DOHH2 (cell line): Measurements from ENCODE around the gene AKNA.

ENCODE experiments used
- H3F3A ChIP-seq: fragments of 200-600 bp; sonication (generic), shearing (Covaris generic); 2 replicates; pipeline ENCODE4 v1.6.0; 2016; ENCODE audit warnings: antibody characterized with exemption, mild to moderate bottlenecking; ENCODE audit not compliant: control insufficient read depth, insufficient read depth
- H3K27ac ChIP-seq: fragments of 200-600 bp; sonication (generic); 2 replicates; pipeline ENCODE4 v1.5.1; 2014; ENCODE audit warnings: low read depth, mild to moderate bottlenecking, low read length, moderate library complexity
- H3K27me3 ChIP-seq: fragments of 200-600 bp; sonication (generic); 2 replicates; pipeline ENCODE4 v1.6.1; 2014; ENCODE audit warnings: mild to moderate bottlenecking, low read length, mixed read lengths; ENCODE audit not compliant: control insufficient read depth
- H3K36me3 ChIP-seq: fragments of 200-600 bp; sonication (generic); 2 replicates; pipeline ENCODE4 v1.6.1; 2014; ENCODE audit warnings: mild to moderate bottlenecking, low read length, moderate library complexity, mixed read lengths; ENCODE audit not compliant: control insufficient read depth
- H3K4me1 ChIP-seq: fragments of 200-600 bp; sonication (generic); 2 replicates; pipeline ENCODE4 v1.6.1; 2014; ENCODE audit warnings: mild to moderate bottlenecking, low read length, mixed read lengths; ENCODE audit not compliant: control insufficient read depth
- H3K4me2 ChIP-seq: fragments of 200-600 bp; sonication (generic); 2 replicates; pipeline ENCODE4 v1.6.0; 2014; ENCODE audit warnings: mild to moderate bottlenecking, low read length, moderate library complexity
- H3K4me3 ChIP-seq: fragments of 200-600 bp; sonication (generic); 2 replicates; pipeline ENCODE4 v1.5.1; 2014; ENCODE audit warnings: mild to moderate bottlenecking, low read length, mixed read lengths
- H3K79me2 ChIP-seq: fragments of 200-600 bp; sonication (generic); 2 replicates; pipeline ENCODE4 v1.6.1; 2014; ENCODE audit warnings: mild to moderate bottlenecking, low read length, mixed read lengths; ENCODE audit not compliant: control insufficient read depth
- H3K9me2 ChIP-seq: fragments of 200-600 bp; sonication (generic); replicated peaks from 2 replicates; pipeline ENCODE4 v1.6.1; 2014; ENCODE audit warnings: mild to moderate bottlenecking, low read length, mixed read lengths; ENCODE audit not compliant: control insufficient read depth
- H3K9me3 ChIP-seq: fragments of 200-600 bp; sonication (generic); 2 replicates; pipeline ENCODE4 v1.6.1; 2014; ENCODE audit warnings: antibody characterized with exemption, low read length, mixed read lengths; ENCODE audit not compliant: control insufficient read depth, insufficient read depth
- H4K20me1 ChIP-seq: fragments of 200-600 bp; sonication (generic); 2 replicates; pipeline ENCODE4 v1.6.0; 2014; ENCODE audit warnings: low read depth, mild to moderate bottlenecking, antibody characterized with exemption, low read length, moderate library complexity; ENCODE audit not compliant: control insufficient read depth, insufficient read depth
- EZH2phosphoT487 ChIP-seq: fragments of 200-600 bp; sonication (generic); IDR thresholded peaks from 2 replicates; pipeline ENCODE4 v1.6.1; 2017; ENCODE audit warnings: borderline replicate concordance, mild to moderate bottlenecking, antibody characterized with exemption, low read length, moderate library complexity, mixed read lengths
- TF ChIP-seq, protein P1 (sequence below): fragments of 200-600 bp; sonication (generic); IDR thresholded peaks from one replicate; pipeline ENCODE4 v1.5.1; 2014; ENCODE audit warnings: antibody characterized with exemption, mild to moderate bottlenecking, low read depth, low read length; ENCODE audit not compliant: poor library complexity, severe bottlenecking

The AKNA gene

DNA sequence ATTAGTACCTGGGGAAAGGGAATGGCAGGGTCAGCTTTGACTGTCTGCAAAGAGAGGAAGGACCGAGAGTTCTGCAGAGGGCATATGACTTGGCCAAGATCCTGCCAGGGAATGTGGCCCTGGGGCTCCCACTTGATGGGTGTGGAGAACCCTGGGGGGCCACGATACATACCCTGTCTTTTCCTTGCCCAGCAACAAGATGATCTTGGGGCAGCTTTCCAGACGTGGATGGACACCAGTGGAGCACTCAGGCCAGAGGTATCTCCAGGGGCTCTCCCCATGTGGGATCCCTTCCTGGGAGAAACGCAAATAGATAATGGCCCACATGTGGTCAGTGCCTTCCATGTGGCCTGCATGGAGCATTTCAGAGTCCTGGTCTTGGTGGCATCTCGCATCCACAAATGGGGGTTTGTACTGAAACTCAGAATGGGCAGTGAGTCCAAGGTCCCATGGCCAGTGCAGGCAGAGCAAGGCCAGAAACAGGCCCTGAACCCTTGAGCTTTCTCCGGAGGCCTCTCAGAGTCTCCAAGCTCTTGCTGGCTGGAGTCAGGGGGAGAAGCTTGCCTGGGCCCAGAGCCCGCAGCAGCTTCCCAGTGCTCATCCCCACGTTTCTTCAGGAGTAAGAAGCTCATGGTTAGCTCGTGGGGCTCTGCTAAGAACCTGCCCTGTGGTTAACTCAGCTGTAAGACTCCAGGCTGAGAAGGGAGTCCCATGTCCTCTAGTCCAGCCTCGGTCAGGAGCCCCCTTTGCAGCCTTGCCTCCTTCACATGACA lies 83.2 kb downstream of the AKNA start:
- Histone ChIP-seq H3K27me3 (no peaks in the 10 kb centered on the region), H3K36me3 (no peaks in the 10 kb centered on the region), H3K79me2 (no peaks in the 10 kb centered on the region), H3K9me2 (no peaks in the 10 kb centered on the region), H3K4me1 (peaks cover 5% of the 10 kb centered on the region), H3F3A (no peaks in the 10 kb centered on the region), H3K4me3 (no peak overlapping the region), H3K9me3 (no peaks in the 10 kb centered on the region), H3K4me2 (no peak overlapping the region), H3K27ac (no peak overlapping the region), H4K20me1 (no peaks in the 10 kb centered on the region)
- TF ChIP-seq EZH2phosphoT487, result no peak

DNA sequence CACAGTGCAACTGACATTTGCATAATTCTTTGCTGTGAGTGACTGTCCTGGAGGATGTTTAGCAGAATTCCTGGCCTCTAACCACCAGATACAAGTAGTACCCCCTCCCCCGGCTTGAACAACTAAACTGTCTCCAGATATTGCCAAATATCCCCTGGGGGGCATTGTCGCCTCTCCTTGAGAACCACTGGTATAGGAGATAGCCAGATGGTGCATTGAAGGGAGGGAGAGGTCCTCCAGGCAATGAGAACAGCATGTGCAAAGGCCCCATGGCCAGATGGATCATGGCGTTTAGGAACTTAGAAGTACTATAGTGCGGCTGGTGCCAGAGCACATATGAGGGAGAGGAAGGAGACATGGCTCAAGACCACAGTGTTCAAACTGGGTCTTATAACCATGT lies 83.8 kb downstream of the AKNA start:
- no peaks in the 10 kb centered on the region for H3F3A ChIP-seq
- H3K9me3 ChIP-seq, result no peaks in the 10 kb centered on the region
- no peaks in the 10 kb centered on the region for H4K20me1 ChIP-seq
- H3K4me2 ChIP-seq, result no peak overlapping the region
- no peak for TF ChIP-seq EZH2phosphoT487
- TF ChIP-seq, protein P1, sequence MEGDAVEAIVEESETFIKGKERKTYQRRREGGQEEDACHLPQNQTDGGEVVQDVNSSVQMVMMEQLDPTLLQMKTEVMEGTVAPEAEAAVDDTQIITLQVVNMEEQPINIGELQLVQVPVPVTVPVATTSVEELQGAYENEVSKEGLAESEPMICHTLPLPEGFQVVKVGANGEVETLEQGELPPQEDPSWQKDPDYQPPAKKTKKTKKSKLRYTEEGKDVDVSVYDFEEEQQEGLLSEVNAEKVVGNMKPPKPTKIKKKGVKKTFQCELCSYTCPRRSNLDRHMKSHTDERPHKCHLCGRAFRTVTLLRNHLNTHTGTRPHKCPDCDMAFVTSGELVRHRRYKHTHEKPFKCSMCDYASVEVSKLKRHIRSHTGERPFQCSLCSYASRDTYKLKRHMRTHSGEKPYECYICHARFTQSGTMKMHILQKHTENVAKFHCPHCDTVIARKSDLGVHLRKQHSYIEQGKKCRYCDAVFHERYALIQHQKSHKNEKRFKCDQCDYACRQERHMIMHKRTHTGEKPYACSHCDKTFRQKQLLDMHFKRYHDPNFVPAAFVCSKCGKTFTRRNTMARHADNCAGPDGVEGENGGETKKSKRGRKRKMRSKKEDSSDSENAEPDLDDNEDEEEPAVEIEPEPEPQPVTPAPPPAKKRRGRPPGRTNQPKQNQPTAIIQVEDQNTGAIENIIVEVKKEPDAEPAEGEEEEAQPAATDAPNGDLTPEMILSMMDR, result no peak
- H3K27ac ChIP-seq, result no peak overlapping the region
- H3K27me3 ChIP-seq, result no peaks in the 10 kb centered on the region
- H3K9me2 ChIP-seq, result no peaks in the 10 kb centered on the region
- no peaks in the 10 kb centered on the region for H3K36me3 ChIP-seq
- H3K4me3 ChIP-seq, result no peak overlapping the region
- no peaks in the 10 kb centered on the region for H3K79me2 ChIP-seq
- H3K4me1 ChIP-seq, result peaks cover 5% of the 10 kb centered on the region

DNA sequence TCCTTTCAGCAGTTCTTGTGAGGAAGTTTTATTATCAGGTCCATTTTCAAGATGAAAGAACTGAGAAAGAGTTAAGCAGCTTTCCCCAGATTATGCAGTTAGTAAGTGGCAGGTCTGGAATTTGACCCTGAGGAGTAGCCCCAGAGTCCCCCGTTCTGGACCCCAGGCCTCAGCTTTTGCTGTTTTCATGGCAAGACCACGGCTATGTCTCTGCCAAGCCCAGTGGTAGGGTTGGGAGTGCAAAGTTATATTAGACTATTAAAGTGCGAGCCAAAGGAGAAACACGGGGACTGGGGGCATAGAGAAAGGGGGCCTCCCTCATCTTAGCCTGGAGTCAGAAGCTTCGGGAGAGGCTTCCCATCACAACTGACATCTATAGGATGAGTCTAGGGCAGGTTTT lies 84.2 kb downstream of the AKNA start:
- no peak overlapping the region for H3K27ac ChIP-seq
- peaks cover 5% of the 10 kb centered on the region for H3K4me1 ChIP-seq
- H3K27me3 ChIP-seq, result no peaks in the 10 kb centered on the region
- no peaks in the 10 kb centered on the region for H3F3A ChIP-seq
- H3K79me2 ChIP-seq, result no peaks in the 10 kb centered on the region
- H4K20me1 ChIP-seq, result no peaks in the 10 kb centered on the region
- H3K36me3 ChIP-seq, result no peaks in the 10 kb centered on the region
- H3K4me3 ChIP-seq, result no peak overlapping the region
- H3K9me3 ChIP-seq, result no peaks in the 10 kb centered on the region
- TF ChIP-seq EZH2phosphoT487, result no peak
- TF ChIP-seq, protein P1, result no peak
- H3K9me2 ChIP-seq, result no peaks in the 10 kb centered on the region
- no peak overlapping the region for H3K4me2 ChIP-seq

DNA sequence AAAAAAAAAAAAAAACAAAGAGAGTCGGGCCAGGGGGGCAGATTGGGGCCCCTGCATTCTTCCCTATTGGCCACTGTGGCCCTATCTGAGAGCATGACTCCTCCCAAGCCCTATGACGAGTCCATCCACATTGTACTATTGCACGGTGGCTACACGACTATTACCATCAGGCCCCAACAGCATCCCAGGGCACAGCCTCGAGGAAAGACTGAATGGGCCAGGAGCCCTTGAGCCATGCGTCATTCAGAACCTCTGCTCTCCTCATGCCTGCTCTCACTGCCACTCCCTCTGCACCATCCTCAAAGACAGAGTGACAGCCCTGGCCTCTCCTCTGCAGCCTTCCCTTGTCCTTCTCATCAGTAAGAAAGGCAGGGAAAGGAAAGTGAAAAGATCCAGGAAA lies 85.1 kb downstream of the AKNA start:
- Histone ChIP-seq H3K4me1 (peaks cover 5% of the 10 kb centered on the region), H3K27me3 (no peaks in the 10 kb centered on the region), H3K9me3 (no peaks in the 10 kb centered on the region), H3F3A (no peaks in the 10 kb centered on the region; the same call in 1 of the 2 replicates), H3K36me3 (no peaks in the 10 kb centered on the region), H3K9me2 (no peaks in the 10 kb centered on the region), H3K27ac (no peak overlapping the region), H4K20me1 (no peaks in the 10 kb centered on the region), H3K4me3 (no peak overlapping the region), H3K4me2 (no peak overlapping the region), H3K79me2 (no peaks in the 10 kb centered on the region)
- TF ChIP-seq, protein P1, result no peak
- no peak for TF ChIP-seq EZH2phosphoT487
